Stimulated activated naive CD8-positive, alpha-beta T cell treated with anti-CD3 and anti-CD28 coated beads, Interleukin-15, amount 100 ng/mL, for 72 hours (primary cell): ENCODE results near the gene CCDC7.
"Not testable (repeated sequence)": the region's sequence is repeated elsewhere in the genome, so short reads cannot be mapped to it uniquely, and the experiment has no call there.

Source experiments
- ATAC-seq: fragments of 150-1000 bp; cut with Tn5 transposase; 2 replicates; pipeline ENCODE4 v1.10.0; 2021; ENCODE audit warnings: mild to moderate bottlenecking, moderate library complexity
- DNase-seq, 2 donors: peaks; one replicate each; pipeline ENCODE4 v3.0.0; 2021 to 2022
- H3K27ac Mint-ChIP-seq, 2 donors: one replicate each; pipeline ENCODE4 v1.8.0; 2022; ENCODE audit warnings: mild to moderate bottlenecking in 2 of 2, mixed read lengths in 2 of 2, moderate library complexity in 2 of 2
- H3K27me3 Mint-ChIP-seq: one replicate; pipeline ENCODE4 v1.8.0; 2022; ENCODE audit warnings: mixed read lengths
- H3K4me1 Mint-ChIP-seq: one replicate; pipeline ENCODE4 v1.8.0; 2022; ENCODE audit warnings: mild to moderate bottlenecking, mixed read lengths
- H3K4me3 Mint-ChIP-seq, 2 donors: one replicate each; pipeline ENCODE4 v1.8.0; 2022; ENCODE audit warnings: mild to moderate bottlenecking in 2 of 2, mixed read lengths in 2 of 2, moderate library complexity in 1 of 2
- H3K9me3 Mint-ChIP-seq, 2 donors: one replicate each; pipeline ENCODE4 v1.8.0; 2022; ENCODE audit warnings: mixed read lengths in 2 of 2

CCDC7 gene

GRCh38 chr10:32494562-32494961 is 48.6 kb downstream of the CCDC7 start:
- DNase-seq, H3K4me3 Mint-ChIP-seq, H3K27me3 Mint-ChIP-seq, ATAC-seq, H3K4me1 Mint-ChIP-seq, H3K27ac Mint-ChIP-seq: not testable (repeated sequence)
- H3K9me3 Mint-ChIP-seq: peaks cover 20 to 21% of the 10 kb centered on the region in 2 donors

- not testable (repeated sequence) for H3K27me3 Mint-ChIP-seq, H3K4me3 Mint-ChIP-seq, DNase-seq, H3K27ac Mint-ChIP-seq, H3K4me1 Mint-ChIP-seq
- ATAC-seq: peak; percentile 54
- peaks cover 30 to 31% of the 10 kb centered on the region in 2 donors for H3K9me3 Mint-ChIP-seq
Observed at GRCh38 chr10:32500136-32500535, 54.2 kb downstream of the CCDC7 start.

- Mint-ChIP-seq H3K9me3 (peaks cover 21 to 36% of the 10 kb centered on the region in 2 donors), H3K27ac (no peak overlapping the region), H3K4me3 (no peak overlapping the region), H3K27me3 (no peaks in the 10 kb centered on the region), H3K4me1 (no peaks in the 10 kb centered on the region)
- no peak for DNase-seq
- ATAC-seq: no peak
Observed at GRCh38 chr10:32501906-32502305, 56.0 kb downstream of the CCDC7 start.

GRCh38 chr10:32505762-32506420 is 60.0 kb downstream of the CCDC7 start:
- not testable (repeated sequence) for H3K27me3 Mint-ChIP-seq, DNase-seq, H3K4me1 Mint-ChIP-seq, H3K4me3 Mint-ChIP-seq, ATAC-seq
- Mint-ChIP-seq H3K9me3 (peaks cover 6 to 13% of the 10 kb centered on the region in 2 donors), H3K27ac (peak overlapping the region in 1 of 2 donors; percentile 27)

- Mint-ChIP-seq H3K4me3 (no peak overlapping the region), H3K27ac (no peak overlapping the region), H3K27me3 (no peaks in the 10 kb centered on the region), H3K9me3 (peaks cover 0 to under 1% of the 10 kb centered on the region in 2 donors), H3K4me1 (no peaks in the 10 kb centered on the region)
- DNase-seq (no peak), ATAC-seq (no peak)
Observed at GRCh38 chr10:32511599-32511998, 65.7 kb downstream of the CCDC7 start.

GRCh38 chr10:32516567-32517495 is 70.9 kb downstream of the CCDC7 start:
- no peak for ATAC-seq
- DNase-seq: no peak
- H3K27ac Mint-ChIP-seq: peak overlapping the region in 1 of 2 donors; percentile 36
- H3K4me3 Mint-ChIP-seq: no peak overlapping the region
- H3K4me1 Mint-ChIP-seq: no peaks in the 10 kb centered on the region
- no peaks in the 10 kb centered on the region for H3K27me3 Mint-ChIP-seq
- peaks cover 0 to 5% of the 10 kb centered on the region in 2 donors for H3K9me3 Mint-ChIP-seq

GRCh38 chr10:32530231-32530630 is 84.3 kb downstream of the CCDC7 start:
- peaks cover 8 to 23% of the 10 kb centered on the region in 2 donors for H3K9me3 Mint-ChIP-seq
- DNase-seq (no peak), ATAC-seq (no peak)
- H3K4me3 Mint-ChIP-seq: no peak overlapping the region
- no peak overlapping the region for H3K27ac Mint-ChIP-seq
- H3K27me3 Mint-ChIP-seq: no peaks in the 10 kb centered on the region
- no peaks in the 10 kb centered on the region for H3K4me1 Mint-ChIP-seq

GRCh38 chr10:32538256-32538655 is 92.3 kb downstream of the CCDC7 start:
- DNase-seq (no peak), ATAC-seq (no peak)
- H3K27me3 Mint-ChIP-seq: no peaks in the 10 kb centered on the region
- H3K4me3 Mint-ChIP-seq: no peak overlapping the region
- no peaks in the 10 kb centered on the region for H3K4me1 Mint-ChIP-seq
- H3K27ac Mint-ChIP-seq: peak overlapping the region in 1 of 2 donors; percentile 41
- H3K9me3 Mint-ChIP-seq: peaks cover 5 to 8% of the 10 kb centered on the region in 2 donors

GRCh38 chr10:32540691-32541470 is 94.9 kb downstream of the CCDC7 start:
- Mint-ChIP-seq H3K27ac (peak overlapping the region in 1 of 2 donors; percentile 22), H3K4me3 (no peak overlapping the region), H3K27me3 (no peaks in the 10 kb centered on the region), H3K4me1 (no peaks in the 10 kb centered on the region), H3K9me3 (no peaks in the 10 kb centered on the region)
- DNase-seq (no peak), ATAC-seq (no peak)

GRCh38 chr10:32548208-32548607 is 102.3 kb downstream of the CCDC7 start:
- no peaks in the 10 kb centered on the region for H3K4me1 Mint-ChIP-seq
- no peaks in the 10 kb centered on the region for H3K27me3 Mint-ChIP-seq
- H3K4me3 Mint-ChIP-seq: no peak overlapping the region
- ATAC-seq (no peak), DNase-seq (no peak)
- H3K9me3 Mint-ChIP-seq: peaks cover 4 to 26% of the 10 kb centered on the region in 2 donors
- no peak overlapping the region for H3K27ac Mint-ChIP-seq

- Mint-ChIP-seq H3K9me3 (peaks cover 7 to 12% of the 10 kb centered on the region in 2 donors), H3K27ac (no peak overlapping the region), H3K4me3 (no peak overlapping the region), H3K4me1 (no peaks in the 10 kb centered on the region), H3K27me3 (no peaks in the 10 kb centered on the region)
- ATAC-seq (no peak), DNase-seq (no peak)
Observed at GRCh38 chr10:32556783-32557395, 110.9 kb downstream of the CCDC7 start.

GRCh38 chr10:32562695-32563094 is 116.8 kb downstream of the CCDC7 start:
- not testable (repeated sequence) for H3K4me3 Mint-ChIP-seq, DNase-seq, H3K4me1 Mint-ChIP-seq, H3K27me3 Mint-ChIP-seq, ATAC-seq, H3K27ac Mint-ChIP-seq
- H3K9me3 Mint-ChIP-seq: peaks cover 7 to 12% of the 10 kb centered on the region in 2 donors

GRCh38 chr10:32577448-32577847 is 131.5 kb downstream of the CCDC7 start:
- no peaks in the 10 kb centered on the region for H3K27me3 Mint-ChIP-seq
- no peak for ATAC-seq

GRCh38 chr10:32582946-32583345 is 137.0 kb downstream of the CCDC7 start:
- no peaks in the 10 kb centered on the region for H3K27me3 Mint-ChIP-seq
- DNase-seq: no peak
- H3K9me3 Mint-ChIP-seq: no peaks in the 10 kb centered on the region
- H3K4me3 Mint-ChIP-seq: no peak overlapping the region
- H3K27ac Mint-ChIP-seq: no peak overlapping the region
- H3K4me1 Mint-ChIP-seq: no peaks in the 10 kb centered on the region
- ATAC-seq: no peak

More at GRCh38 chr10:32577448-32577847, 131.5 kb downstream of the CCDC7 start:
- H3K9me3 Mint-ChIP-seq: no peaks in the 10 kb centered on the region
- no peak overlapping the region for H3K27ac Mint-ChIP-seq
- H3K4me1 Mint-ChIP-seq: no peaks in the 10 kb centered on the region
- DNase-seq: no peak
- no peak overlapping the region for H3K4me3 Mint-ChIP-seq

- H3K27ac Mint-ChIP-seq, DNase-seq, H3K27me3 Mint-ChIP-seq, ATAC-seq, H3K4me3 Mint-ChIP-seq, H3K4me1 Mint-ChIP-seq: not testable (repeated sequence)
- H3K9me3 Mint-ChIP-seq: peaks cover 23 to 44% of the 10 kb centered on the region in 2 donors
Observed at GRCh38 chr10:32598022-32598421, 152.1 kb downstream of the CCDC7 start.
